HT1080 (cell line): ENCODE measurements around the gene ERAL1. TPM values are rescaled to one million over a fixed set of nuclear protein-coding genes. Genes with fewer than 3 reads are reported as not detected.
"Not testable (repeated sequence)": the region's sequence is repeated elsewhere in the genome, so short reads cannot be mapped to it uniquely, and the experiment has no call there.

Source experiments
- DNase-seq: peaks from one replicate; pipeline ENCODE4 v3.0.0-alpha.2; 2015; ENCODE audit warnings: low read depth
- total RNA-seq: library from RNA; depleted of rRNA; stranded (reverse); fragments of >200 nt; shearing (Covaris generic); gene quantifications from 2 replicates; pipeline ENCODE4 v1.2.3, GENCODE V29; 2014

ERAL1 gene
- total RNA-seq, 1 experiment from 2014 or later: 47.1 TPM

DNA sequence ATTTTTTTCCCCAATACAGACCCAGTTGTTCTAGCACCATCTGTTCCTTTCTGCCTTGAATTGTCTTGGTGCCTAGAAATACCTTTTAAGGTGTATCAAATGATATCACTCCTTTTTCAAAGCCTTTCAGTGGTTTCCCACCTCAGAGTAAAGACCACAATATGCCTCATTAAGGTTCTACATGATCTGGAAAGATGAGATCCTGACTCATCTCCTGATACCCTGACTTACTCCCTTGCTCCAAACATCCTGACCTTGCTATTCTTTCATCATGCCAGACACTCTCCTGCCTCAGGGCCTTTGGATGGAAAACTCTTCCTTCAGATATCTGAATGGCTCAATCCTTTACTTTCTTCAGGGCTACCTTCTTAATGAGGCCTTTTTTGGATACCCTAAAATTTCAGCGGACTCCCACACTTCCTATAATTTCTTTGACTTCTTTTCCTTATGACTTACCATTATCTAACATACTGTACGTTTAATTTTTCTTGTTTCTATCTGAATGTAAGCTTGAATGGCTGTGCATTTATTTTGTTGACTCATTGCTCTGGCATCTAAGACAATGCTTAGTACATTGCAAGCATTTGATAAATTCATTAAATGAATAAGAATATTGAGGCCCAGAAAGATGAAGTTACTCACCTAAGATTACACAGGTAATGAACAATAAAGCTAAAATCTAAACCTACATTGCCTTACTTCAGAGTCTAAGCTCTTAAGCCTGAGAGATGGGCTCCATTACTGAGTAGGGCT lies 23.5 kb downstream of the ERAL1 start:
- peak; percentile 34 for DNase-seq

- no peak for DNase-seq
Measured at GRCh38 chr17:28878981-28879380, 24.2 kb downstream of the ERAL1 start.

GRCh38 chr17:28879886-28880571 lies 25.2 kb downstream of the ERAL1 start:
- DNase-seq: no peak

GRCh38 chr17:28880572-28880945 lies 25.7 kb downstream of the ERAL1 start:
- no peak for DNase-seq

- DNase-seq: no peak
Measured at GRCh38 chr17:28881533-28882056, 26.8 kb downstream of the ERAL1 start.

- DNase-seq: no peak
Measured at GRCh38 chr17:28882154-28882895, 27.5 kb downstream of the ERAL1 start.

GRCh38 chr17:28883967-28884702 lies 29.3 kb downstream of the ERAL1 start:
- DNase-seq: no peak

DNA sequence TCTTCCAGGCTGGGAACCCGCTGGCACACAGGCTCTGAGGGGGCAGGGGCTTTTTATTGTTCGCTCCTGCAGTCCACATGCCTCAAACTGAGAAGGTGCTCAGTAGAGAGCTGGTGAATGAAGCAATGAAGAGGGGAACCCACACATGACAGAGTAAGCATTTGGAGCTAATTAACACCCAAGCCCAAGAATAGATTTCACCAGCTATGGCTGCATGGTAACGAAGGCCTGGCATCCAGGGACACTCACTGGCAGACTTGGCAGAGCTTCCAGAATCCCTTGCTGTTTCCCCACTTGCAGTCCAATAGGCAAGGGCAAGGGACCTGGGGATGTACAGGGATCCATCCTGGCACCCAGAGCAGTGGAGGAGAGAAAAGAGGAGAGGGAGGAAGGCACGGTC lies 30.5 kb downstream of the ERAL1 start:
- DNase-seq: no peak

DNA sequence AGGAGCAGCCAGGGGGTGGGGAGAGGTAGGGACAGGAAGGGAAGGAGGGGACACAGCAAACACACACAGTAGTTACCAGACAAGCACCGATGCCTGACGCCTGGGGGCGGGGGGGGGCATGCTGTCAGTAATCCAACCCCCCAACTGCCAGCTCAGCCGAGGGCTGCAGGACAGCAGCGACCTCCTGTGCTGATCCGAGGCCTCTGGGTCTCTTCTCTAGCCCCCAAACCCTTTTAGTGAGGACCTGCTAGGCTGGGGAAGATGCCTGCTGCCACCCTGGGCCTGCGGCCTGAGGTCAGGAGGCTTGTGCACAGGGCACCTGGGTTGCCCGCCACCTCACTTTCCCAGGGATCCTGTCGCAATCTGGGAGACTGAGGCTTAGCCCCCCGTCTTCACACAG lies 31.1 kb downstream of the ERAL1 start:
- DNase-seq: no peak

GRCh38 chr17:28887871-28888471 lies 33.2 kb downstream of the ERAL1 start:
- DNase-seq: no peak

DNA sequence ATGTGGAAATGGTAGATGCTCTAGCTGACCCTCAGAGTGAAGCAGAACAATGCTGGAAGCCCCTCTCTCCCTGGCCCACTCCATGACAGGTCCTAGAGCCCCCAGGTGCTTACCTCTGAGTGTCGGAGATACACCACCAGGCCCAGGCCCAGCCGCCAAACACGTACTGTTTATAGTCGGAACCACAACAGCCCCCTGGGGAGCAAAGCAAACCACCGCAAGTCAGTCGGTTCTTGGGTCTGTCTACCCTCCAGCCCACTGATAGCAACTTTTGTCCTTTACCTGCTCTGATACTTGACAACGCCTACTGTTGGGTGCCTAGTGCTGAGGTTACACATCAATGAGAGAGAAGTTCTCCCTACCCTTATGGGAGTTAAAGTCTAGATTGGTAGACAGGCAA lies 34.0 kb downstream of the ERAL1 start:
- no peak for DNase-seq

DNA sequence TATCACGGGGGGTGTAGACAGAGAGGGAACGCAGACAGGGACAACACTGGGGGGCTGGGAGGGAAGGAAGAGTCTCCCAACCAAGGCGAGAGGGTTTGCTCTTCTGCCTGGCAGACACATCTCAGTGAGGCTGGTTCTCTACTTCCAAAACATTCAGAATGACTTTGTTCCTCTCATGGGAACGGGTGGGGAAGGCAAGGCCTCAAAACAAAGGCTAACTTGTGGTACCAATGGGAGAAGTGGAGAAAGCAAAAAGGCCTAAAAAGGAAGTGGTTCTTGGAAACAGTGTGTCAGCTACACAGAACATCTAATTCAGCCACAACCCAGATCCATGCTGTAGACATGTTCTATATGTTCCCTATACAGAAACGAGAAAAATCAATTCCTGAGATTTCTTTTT lies 35.2 kb downstream of the ERAL1 start:
- no peak for DNase-seq

DNA sequence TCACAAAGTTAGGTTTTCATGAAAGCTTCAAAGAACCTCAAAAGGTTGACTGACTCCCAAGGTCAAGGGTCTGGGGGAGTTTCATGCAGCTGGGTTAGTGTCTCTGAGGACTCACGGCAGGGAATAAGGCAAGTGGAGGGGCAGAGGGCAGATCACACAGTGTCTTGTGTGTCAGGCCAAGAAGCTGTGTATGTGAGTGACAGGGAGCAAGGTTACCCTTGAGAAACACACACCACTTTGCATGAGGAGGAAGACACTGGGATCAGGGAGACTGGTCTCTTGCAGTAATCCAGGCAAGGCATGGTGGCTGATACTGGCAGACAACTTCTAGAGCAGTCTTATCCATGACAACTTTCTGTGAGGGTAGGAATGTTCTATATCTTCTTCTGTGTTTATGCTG lies 36.4 kb downstream of the ERAL1 start:
- no peak for DNase-seq

- no peak for DNase-seq
Measured at GRCh38 chr17:28892024-28892423, 37.2 kb downstream of the ERAL1 start.

GRCh38 chr17:28893248-28894183 lies 38.7 kb downstream of the ERAL1 start:
- not testable (repeated sequence) for DNase-seq

- no peak for DNase-seq
Measured at GRCh38 chr17:28895794-28896447, 41.1 kb downstream of the ERAL1 start.

- DNase-seq: no peak
Measured at GRCh38 chr17:28896491-28896883, 41.7 kb downstream of the ERAL1 start.

DNA sequence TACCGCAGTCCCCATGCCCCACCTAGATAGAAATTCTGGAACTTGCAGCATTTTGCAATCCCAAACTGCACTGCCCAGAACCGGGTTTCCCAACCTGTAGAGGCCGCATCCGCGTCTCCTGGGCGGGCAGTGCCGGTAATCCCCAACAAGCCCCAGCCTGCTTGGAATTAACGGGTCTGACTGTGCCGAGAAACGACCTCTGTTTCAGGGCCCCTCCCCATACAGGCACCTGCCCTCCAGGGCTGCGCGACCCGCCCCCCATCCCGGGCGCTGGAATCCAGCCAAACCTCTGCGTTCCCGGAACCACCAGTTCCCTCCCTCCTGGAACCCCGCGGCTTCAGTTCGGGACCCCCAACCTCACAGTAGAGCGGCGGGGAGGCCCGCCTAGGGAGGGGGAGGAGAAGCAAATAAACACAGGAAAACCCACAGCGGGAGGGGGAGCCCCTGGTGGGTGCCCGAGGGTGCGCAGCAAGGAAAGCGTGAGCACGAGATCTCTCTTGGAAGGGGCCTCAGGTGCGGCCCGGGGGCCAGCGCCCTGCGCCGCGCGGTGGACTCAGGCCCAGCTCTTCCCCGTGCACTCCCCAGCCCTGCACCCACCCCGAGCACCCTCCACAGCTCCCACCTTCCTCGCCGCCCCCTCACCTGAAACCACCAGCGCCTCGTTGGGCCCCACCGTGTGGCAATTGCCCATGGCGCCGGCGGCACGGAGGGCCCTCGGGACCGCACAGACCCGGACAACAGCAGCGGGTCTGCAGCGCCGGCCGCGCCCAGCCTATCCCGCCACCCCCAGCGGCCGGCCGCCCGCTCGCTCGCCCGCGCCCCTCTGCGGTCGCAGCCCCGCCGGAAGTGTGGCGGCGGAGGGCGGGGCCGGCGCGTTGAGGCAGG lies 42.3 kb downstream of the ERAL1 start, which contains the start of gene FLOT2:
Gene FLOT2, minus strand, starts transcription at position 850 of the 885 bp plus-strand sequence. Its CDS starts 159 bp downstream, at position 691.
- no peak for DNase-seq
